Measurements from ENCODE around the gene MZT2A. TPM values are rescaled to one million over a fixed set of nuclear protein-coding genes. Genes with fewer than 3 reads are reported as not detected.
A peak's percentile ranks its signal among the peaks of the same experiment; 100 is the strongest.
"Not testable (repeated sequence)": the region's sequence is repeated elsewhere in the genome, so short reads cannot be mapped to it uniquely, and the experiment has no call there.

The MZT2A gene, protein sequence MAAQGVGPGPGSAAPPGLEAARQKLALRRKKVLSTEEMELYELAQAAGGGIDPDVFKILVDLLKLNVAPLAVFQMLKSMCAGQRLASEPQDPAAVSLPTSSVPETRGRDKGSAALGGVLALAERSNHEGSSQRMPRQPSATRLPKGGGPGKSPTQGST
- total RNA-seq: 10 to 100 TPM; 29.5 to 57.0 TPM
- 10 to 100 TPM; 76.9 to 77.4 TPM for polyA plus RNA-seq
- long read RNA-seq, donor 1, transcript MZT2A-201 (3 exons, 624 nt): major isoform, 45 of 58 reads
- long read RNA-seq, donor 1, partial matches to known transcripts: 12 of 58 reads
- long read RNA-seq, donor 1, other reads (novel, unspliced or antisense): 0 of 58 reads
- long read RNA-seq, donor 2, transcript MZT2A-201 (3 exons, 624 nt): major isoform, 22 of 82 reads
- long read RNA-seq, donor 2, partial matches to known transcripts: 55 of 82 reads
- long read RNA-seq, donor 2, other reads (novel, unspliced or antisense): 0 of 82 reads
- long read RNA-seq, donor 3, transcript MZT2A-201 (3 exons, 624 nt): major isoform, 29 of 46 reads
- long read RNA-seq, donor 3, partial matches to known transcripts: 17 of 46 reads
- long read RNA-seq, donor 3, other reads (novel, unspliced or antisense): 0 of 46 reads
- long read RNA-seq, donor 4, transcript MZT2A-201 (3 exons, 624 nt): major isoform, 23 of 93 reads
- long read RNA-seq, donor 4, partial matches to known transcripts: 64 of 93 reads
- long read RNA-seq, donor 4, other reads (novel, unspliced or antisense): 5 of 93 reads
- long read RNA-seq, donor 5, transcript MZT2A-201 (3 exons, 624 nt): major isoform, 47 of 185 reads
- long read RNA-seq, donor 5, partial matches to known transcripts: 136 of 185 reads
- long read RNA-seq, donor 5, other reads (novel, unspliced or antisense): 0 of 185 reads

DNA sequence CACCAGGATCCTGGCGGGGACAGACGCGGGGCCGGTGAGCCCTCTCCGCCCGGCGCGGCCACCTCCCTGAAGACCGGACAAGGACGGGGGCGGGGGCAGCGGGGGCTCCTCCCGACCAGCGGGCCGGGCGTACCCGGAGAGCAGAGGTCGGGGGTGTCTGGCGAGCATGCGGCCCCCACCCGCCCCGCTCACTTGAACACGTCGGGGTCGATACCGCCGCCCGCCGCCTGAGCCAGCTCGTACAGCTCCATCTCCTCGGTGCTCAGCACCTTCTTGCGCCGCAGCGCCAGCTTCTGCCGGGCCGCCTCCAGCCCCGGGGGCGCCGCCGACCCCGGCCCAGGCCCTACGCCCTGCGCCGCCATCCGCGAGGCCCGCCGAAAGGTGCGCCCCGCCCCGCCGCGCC is at the start of gene MZT2A:
Gene MZT2A (minus strand): TSS at position 383 of the 403 bp plus-strand sequence. CDS start 21 bp downstream, at position 362.
- H3K27me3 ChIP-seq (ENCODE audit: control insufficient read depth in 3 of 3, insufficient read depth in 3 of 3, low read length in 2 of 3); DNase-seq; ATAC-seq (ENCODE audit: insufficient read depth, low FRiP score); H3K9me3 ChIP-seq (ENCODE audit: control insufficient read depth in 4 of 4, insufficient read depth in 3 of 4, low read length in 3 of 4); H3K36me3 ChIP-seq (ENCODE audit: control insufficient read depth in 4 of 4, insufficient read depth in 4 of 4, low read length in 4 of 4): not testable (repeated sequence)
- peaks cover 0 to 12% (median 0%) of the 10 kb centered on the region in 5 donors for H3K4me1 ChIP-seq (ENCODE audit: control insufficient read depth in 5 of 5, insufficient read depth in 5 of 5, low read length in 5 of 5)
- peak within 1 kb of the TSS; percentile 80 for H3K4me3 ChIP-seq
- WGBS, 2 donors: 0% methylated on average over 24 to 53 of the region's 53 CpGs
- H3K9ac ChIP-seq (ENCODE audit: insufficient read depth in 1 of 2, low read length in 2 of 2): peak within 1 kb of the TSS; percentile 94 to 95
- peak within 1 kb of the TSS; percentile 93 to 97 for H3K27ac ChIP-seq (ENCODE audit: low read depth in 1 of 2, low read length in 1 of 2)

DNA sequence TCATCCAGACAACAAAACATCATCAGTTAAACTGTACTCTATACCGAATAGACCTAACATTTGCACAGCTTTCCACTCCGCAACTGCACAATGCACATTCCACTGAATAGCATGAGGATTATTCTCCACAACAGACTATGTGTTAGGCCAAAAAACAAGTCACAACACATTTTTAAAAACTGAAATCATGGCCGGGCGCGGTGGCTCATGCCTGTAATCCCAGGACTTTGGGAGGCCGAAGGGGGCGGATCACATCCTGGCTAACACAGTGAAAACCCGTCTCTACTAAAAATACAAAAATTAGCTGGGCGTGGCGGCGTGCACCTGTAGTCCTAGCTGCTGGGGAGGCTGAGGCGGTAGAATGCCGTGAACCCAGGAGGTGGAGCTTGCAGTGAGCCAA is 46.7 kb upstream of the MZT2A start:
- 92 to 95% methylated on average over 13 of the region's 13 CpGs for WGBS, 2 donors
- not testable (repeated sequence) for H3K4me1 ChIP-seq (ENCODE audit: control insufficient read depth in 5 of 5, insufficient read depth in 5 of 5, low read length in 5 of 5); H3K4me3 ChIP-seq; H3K9ac ChIP-seq (ENCODE audit: insufficient read depth in 1 of 2, low read length in 2 of 2); ATAC-seq (ENCODE audit: insufficient read depth, low FRiP score); DNase-seq; H3K36me3 ChIP-seq (ENCODE audit: control insufficient read depth in 4 of 4, insufficient read depth in 4 of 4, low read length in 4 of 4); H3K9me3 ChIP-seq (ENCODE audit: control insufficient read depth in 4 of 4, insufficient read depth in 3 of 4, low read length in 3 of 4); H3K27me3 ChIP-seq (ENCODE audit: control insufficient read depth in 3 of 3, insufficient read depth in 3 of 3, low read length in 2 of 3); H3K27ac ChIP-seq (ENCODE audit: low read depth in 1 of 2, low read length in 1 of 2)

DNA sequence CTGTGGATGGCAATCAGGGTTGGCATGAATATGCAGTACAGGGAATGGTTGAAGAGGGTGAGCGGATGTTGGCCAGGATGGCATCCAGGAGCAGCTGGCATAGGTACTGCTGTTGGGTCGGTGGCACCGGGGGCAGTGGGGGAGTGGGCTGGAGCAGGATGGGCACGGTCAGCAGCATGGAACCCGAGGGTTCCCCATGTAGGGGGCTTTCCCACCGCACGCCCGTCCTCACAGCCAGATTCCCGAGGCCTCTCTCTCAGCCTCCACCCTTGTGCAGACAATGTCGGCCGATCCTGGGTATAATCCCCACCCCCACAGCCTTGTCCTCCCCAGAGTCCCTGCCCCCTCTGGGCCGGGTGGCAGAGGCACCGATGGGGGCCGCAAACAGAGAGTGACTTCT is 44.6 kb upstream of the MZT2A start:
- not testable (repeated sequence) for H3K27me3 ChIP-seq (ENCODE audit: control insufficient read depth in 3 of 3, insufficient read depth in 3 of 3, low read length in 2 of 3); H3K27ac ChIP-seq (ENCODE audit: low read depth in 1 of 2, low read length in 1 of 2); H3K4me1 ChIP-seq (ENCODE audit: control insufficient read depth in 5 of 5, insufficient read depth in 5 of 5, low read length in 5 of 5); DNase-seq; H3K36me3 ChIP-seq (ENCODE audit: control insufficient read depth in 4 of 4, insufficient read depth in 4 of 4, low read length in 4 of 4); H3K4me3 ChIP-seq; H3K9ac ChIP-seq (ENCODE audit: insufficient read depth in 1 of 2, low read length in 2 of 2); ATAC-seq (ENCODE audit: insufficient read depth, low FRiP score); H3K9me3 ChIP-seq (ENCODE audit: control insufficient read depth in 4 of 4, insufficient read depth in 3 of 4, low read length in 3 of 4)
- 95 to 96% methylated on average over 11 to 14 of the region's 14 CpGs for WGBS, 2 donors

DNA sequence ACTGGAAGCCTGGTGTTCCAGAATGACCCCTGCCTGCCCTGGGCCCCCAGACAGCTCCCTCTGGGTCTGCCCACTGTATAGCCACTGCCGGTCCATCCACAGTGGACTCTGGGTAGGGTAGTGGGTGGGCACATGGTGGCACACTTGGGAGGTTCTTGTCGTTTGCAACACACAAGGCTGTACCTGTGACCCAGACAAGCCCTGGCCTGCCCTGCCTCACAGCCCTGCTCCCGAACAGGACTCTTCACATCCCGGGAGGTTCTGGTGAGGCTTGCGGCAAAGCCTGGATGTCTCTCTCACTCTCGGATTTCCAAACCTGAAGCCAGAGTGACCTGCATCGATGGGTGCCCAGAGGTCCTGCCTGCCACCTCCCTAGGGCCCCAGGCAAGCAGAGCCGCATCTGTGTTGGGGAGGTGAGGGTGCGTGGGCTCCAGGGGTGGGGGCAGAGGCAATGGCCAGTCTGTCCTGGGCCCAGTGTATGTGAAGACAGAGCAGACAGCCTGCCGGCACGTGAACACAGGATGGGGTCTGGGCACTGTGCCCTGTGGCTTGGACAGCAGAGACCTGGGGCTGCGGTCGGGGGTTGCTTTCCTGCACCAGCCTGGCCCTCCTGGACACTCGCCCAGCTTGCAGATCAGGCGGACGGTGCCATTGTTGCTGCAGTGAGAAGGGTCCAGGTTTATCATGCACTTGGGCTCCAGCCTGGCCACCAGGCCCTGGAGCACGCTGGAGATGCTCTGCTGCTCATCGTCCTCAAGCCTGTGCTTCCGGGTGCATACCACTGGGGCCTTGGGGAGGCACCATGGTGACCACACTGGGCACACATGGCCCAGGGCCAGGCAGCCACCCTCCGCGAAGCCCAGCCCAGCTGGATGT is 44.0 kb upstream of the MZT2A start:
- H3K36me3 ChIP-seq (ENCODE audit: control insufficient read depth in 4 of 4, insufficient read depth in 4 of 4, low read length in 4 of 4); DNase-seq; H3K4me1 ChIP-seq (ENCODE audit: control insufficient read depth in 5 of 5, insufficient read depth in 5 of 5, low read length in 5 of 5); H3K27ac ChIP-seq (ENCODE audit: low read depth in 1 of 2, low read length in 1 of 2); H3K9ac ChIP-seq (ENCODE audit: insufficient read depth in 1 of 2, low read length in 2 of 2); H3K27me3 ChIP-seq (ENCODE audit: control insufficient read depth in 3 of 3, insufficient read depth in 3 of 3, low read length in 2 of 3); H3K4me3 ChIP-seq; H3K9me3 ChIP-seq (ENCODE audit: control insufficient read depth in 4 of 4, insufficient read depth in 3 of 4, low read length in 3 of 4); ATAC-seq (ENCODE audit: insufficient read depth, low FRiP score): not testable (repeated sequence)
- WGBS, 2 donors: 81 to 84% methylated on average over 13 to 20 of the region's 21 CpGs

DNA sequence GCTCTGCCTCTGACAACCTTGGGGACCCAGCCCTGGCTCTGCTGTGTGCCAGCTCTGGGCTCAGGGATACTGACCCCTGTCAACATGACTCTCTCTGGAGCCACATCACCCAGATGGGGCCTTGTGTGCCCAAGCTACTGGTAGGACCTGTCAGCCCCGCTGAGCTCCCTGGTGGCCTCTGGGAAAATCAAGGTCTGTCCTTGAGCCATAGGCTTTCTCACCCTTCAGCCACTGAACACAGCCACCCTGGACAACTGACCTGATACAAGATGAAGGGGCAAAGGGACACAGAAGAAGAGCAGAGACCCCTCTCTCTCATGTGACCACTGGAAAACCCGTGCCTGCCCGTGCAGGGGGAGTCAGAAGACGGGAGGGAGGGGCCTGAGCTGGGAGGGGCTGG is 43.3 kb upstream of the MZT2A start:
- H3K4me3 ChIP-seq: no peak overlapping the region
- no peaks in the 10 kb centered on the region for H3K36me3 ChIP-seq (ENCODE audit: control insufficient read depth in 4 of 4, insufficient read depth in 4 of 4, low read length in 4 of 4)
- no peaks in the 10 kb centered on the region for H3K27me3 ChIP-seq (ENCODE audit: control insufficient read depth in 3 of 3, insufficient read depth in 3 of 3, low read length in 2 of 3)
- no peak overlapping the region for H3K9ac ChIP-seq (ENCODE audit: insufficient read depth in 1 of 2, low read length in 2 of 2)
- H3K9me3 ChIP-seq (ENCODE audit: control insufficient read depth in 4 of 4, insufficient read depth in 3 of 4, low read length in 3 of 4): no peaks in the 10 kb centered on the region
- H3K27ac ChIP-seq (ENCODE audit: low read depth in 1 of 2, low read length in 1 of 2): no peak overlapping the region
- H3K4me1 ChIP-seq (ENCODE audit: control insufficient read depth in 5 of 5, insufficient read depth in 5 of 5, low read length in 5 of 5): no peaks in the 10 kb centered on the region
- no peak for ATAC-seq (ENCODE audit: insufficient read depth, low FRiP score)
- DNase-seq: no peak
- TF ChIP-seq, protein P1, sequence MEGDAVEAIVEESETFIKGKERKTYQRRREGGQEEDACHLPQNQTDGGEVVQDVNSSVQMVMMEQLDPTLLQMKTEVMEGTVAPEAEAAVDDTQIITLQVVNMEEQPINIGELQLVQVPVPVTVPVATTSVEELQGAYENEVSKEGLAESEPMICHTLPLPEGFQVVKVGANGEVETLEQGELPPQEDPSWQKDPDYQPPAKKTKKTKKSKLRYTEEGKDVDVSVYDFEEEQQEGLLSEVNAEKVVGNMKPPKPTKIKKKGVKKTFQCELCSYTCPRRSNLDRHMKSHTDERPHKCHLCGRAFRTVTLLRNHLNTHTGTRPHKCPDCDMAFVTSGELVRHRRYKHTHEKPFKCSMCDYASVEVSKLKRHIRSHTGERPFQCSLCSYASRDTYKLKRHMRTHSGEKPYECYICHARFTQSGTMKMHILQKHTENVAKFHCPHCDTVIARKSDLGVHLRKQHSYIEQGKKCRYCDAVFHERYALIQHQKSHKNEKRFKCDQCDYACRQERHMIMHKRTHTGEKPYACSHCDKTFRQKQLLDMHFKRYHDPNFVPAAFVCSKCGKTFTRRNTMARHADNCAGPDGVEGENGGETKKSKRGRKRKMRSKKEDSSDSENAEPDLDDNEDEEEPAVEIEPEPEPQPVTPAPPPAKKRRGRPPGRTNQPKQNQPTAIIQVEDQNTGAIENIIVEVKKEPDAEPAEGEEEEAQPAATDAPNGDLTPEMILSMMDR (IDR thresholded peaks at IDR 0.05; ENCODE audit: control extremely low read depth, extremely low read depth): no peak
- WGBS, 2 donors: 63 to 76% methylated on average over 4 of the region's 4 CpGs

DNA sequence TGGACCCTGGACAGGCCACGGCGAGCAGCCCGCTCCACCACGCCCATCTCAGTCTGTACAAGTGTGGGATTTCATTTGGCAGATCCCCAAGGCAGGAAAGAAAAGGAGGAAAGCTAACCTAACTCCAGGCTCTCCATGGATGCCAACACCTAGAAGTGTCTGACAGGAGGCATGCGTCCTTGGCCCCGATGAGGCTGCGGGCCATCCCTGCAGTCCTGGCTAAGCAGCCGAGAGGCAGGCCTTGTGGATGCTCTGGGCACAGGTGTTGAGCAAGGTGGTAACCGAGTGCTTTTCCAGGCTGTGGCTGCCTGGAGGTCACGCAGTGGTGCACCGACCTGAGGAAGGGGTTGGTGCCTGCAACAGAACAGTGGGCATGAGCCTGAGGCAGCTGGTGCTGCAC is 42.8 kb upstream of the MZT2A start:
- not testable (repeated sequence) for H3K4me3 ChIP-seq; H3K9me3 ChIP-seq (ENCODE audit: control insufficient read depth in 4 of 4, insufficient read depth in 3 of 4, low read length in 3 of 4); DNase-seq; ATAC-seq (ENCODE audit: insufficient read depth, low FRiP score); H3K9ac ChIP-seq (ENCODE audit: insufficient read depth in 1 of 2, low read length in 2 of 2); H3K27me3 ChIP-seq (ENCODE audit: control insufficient read depth in 3 of 3, insufficient read depth in 3 of 3, low read length in 2 of 3); H3K27ac ChIP-seq (ENCODE audit: low read depth in 1 of 2, low read length in 1 of 2); H3K36me3 ChIP-seq (ENCODE audit: control insufficient read depth in 4 of 4, insufficient read depth in 4 of 4, low read length in 4 of 4); H3K4me1 ChIP-seq (ENCODE audit: control insufficient read depth in 5 of 5, insufficient read depth in 5 of 5, low read length in 5 of 5)
- 81 to 89% methylated on average over 9 to 11 of the region's 11 CpGs for WGBS, 2 donors
